Measurements from ENCODE around the gene DDX54.
A peak's percentile ranks its signal among the peaks of the same experiment; 100 is the strongest.

Gene DDX54

GRCh38 chr12:113185180-113186032, at the start of gene DDX54, which contains the start of gene RITA1:
DDX54 (minus strand) TSS chr12:113185478; CDS start chr12:113185451, 27 bp downstream.
RITA1 (plus strand) TSS chr12:113185721; CDS start chr12:113186747, 1,026 bp downstream.
- Mint-ChIP-seq H3K36me3 (peaks cover 32% of the 10 kb centered on the region), H3K27me3 (no peaks in the 10 kb centered on the region), H3K4me3 (peak within 1 kb of the TSS; percentile 92), H3K9me3 (no peaks in the 10 kb centered on the region), H3K4me1 (peaks cover 33% of the 10 kb centered on the region), H3K27ac (peak within 1 kb of the TSS; percentile 98)
- CTCF ChIA-PET, result interaction anchor here (0.7 to 1.8 kb wide), 4 partner anchors 11 to 273 kb away, joined by 3 to 6 read pairs (median 4); no protein-coding TSS in a partner anchor
- peak; percentile 82 for DNase-seq

DNA sequence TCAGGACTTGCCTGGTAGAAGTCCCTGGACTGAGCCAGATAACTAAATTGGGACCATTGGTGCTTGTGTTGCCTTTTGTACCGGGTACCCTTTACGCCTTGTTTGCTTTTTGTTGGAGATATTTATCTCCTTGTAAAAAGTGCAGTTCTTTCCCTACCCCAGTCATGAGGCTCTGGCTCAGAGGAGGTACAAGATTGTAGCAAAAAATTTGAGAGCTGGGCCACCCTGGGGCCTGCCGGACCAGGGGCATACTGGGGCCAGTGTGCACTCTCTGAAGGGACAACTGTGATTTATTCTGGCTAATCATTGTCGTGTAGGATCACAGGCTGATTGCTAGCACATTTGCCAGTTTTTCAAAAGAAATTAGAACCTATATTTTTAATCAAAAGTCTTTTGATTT, 49.2 kb upstream of the DDX54 start:
- peaks cover 45% of the 10 kb centered on the region for H3K4me1 Mint-ChIP-seq
- H3K36me3 Mint-ChIP-seq, result peaks cover 17% of the 10 kb centered on the region
- H3K9me3 Mint-ChIP-seq, result no peaks in the 10 kb centered on the region
- CTCF ChIA-PET, result interaction anchor here (3.6 kb wide), 1 partner anchor 12 kb away, joined by 20 read pairs; the partner anchor contains the start of gene TPCN1
- DNase-seq, result no peak
- no peaks in the 10 kb centered on the region for H3K27me3 Mint-ChIP-seq
- no peak overlapping the region for H3K27ac Mint-ChIP-seq
- H3K4me3 Mint-ChIP-seq, result no peak overlapping the region

GRCh38 chr12:113233967-113234366, 48.7 kb upstream of the DDX54 start:
- Mint-ChIP-seq H3K9me3 (no peaks in the 10 kb centered on the region), H3K27ac (no peak overlapping the region), H3K4me1 (peaks cover 50% of the 10 kb centered on the region), H3K27me3 (no peaks in the 10 kb centered on the region), H3K4me3 (no peak overlapping the region), H3K36me3 (peaks cover 17% of the 10 kb centered on the region)
- no peak for DNase-seq
- CTCF ChIA-PET, result interaction anchor here (1.3 to 3.6 kb wide), 2 partner anchors 11 to 39 kb away, joined by 4 to 20 read pairs; partner anchors contain the start of gene TPCN1

- CTCF ChIA-PET, result interaction anchor here (0.7 to 3.6 kb wide), 7 partner anchors 10 to 193 kb away, joined by 3 to 20 read pairs (median 3); partner anchors contain the start of genes SLC8B1 and TPCN1
- DNase-seq, result peak; percentile 81
- peak overlapping the region; percentile 81 for H3K27ac Mint-ChIP-seq
- peaks cover 59% of the 10 kb centered on the region for H3K4me1 Mint-ChIP-seq
- no peaks in the 10 kb centered on the region for H3K9me3 Mint-ChIP-seq
- no peaks in the 10 kb centered on the region for H3K27me3 Mint-ChIP-seq
- H3K4me3 Mint-ChIP-seq, result peak overlapping the region; percentile 49
- H3K36me3 Mint-ChIP-seq, result peaks cover 20% of the 10 kb centered on the region
Observed at GRCh38 chr12:113232840-113233585, 47.7 kb upstream of the DDX54 start.

DNA sequence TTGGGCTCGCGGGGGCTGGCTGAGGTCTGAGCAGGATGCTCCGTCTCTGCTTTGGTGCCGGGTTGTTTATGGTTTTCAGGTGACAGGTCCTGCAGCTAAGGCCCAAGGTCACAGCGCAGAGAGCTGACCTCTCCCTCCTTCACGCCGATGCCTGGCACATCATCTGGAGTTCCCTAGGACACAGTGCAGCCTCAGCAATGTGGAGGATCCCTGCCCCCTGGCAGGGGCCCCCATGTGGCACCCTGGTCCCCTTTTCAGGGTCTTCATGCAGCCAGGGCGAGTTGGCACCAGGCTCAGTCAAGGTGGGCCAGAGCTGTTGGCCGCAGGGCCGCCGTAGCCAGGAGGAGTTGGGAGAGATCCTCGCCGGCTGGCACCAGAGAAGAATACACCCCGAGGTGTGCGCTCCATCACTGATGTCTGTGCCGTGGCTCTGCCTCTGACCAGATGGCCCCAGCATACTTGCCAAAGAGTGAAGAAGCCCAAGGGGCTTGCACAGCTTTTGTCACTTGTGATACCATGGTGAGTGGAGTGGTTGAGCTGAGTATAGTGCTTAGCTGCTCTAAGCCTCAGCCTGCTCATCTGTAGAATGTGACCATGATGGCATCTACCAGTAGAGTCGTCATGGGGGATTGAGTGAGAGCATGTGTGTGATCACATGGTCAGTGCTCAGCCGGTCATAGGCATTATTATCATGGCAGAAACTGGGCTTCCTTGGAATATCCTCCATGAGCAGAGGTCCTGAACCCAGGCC, 47.0 kb upstream of the DDX54 start:
- H3K36me3 Mint-ChIP-seq, result peaks cover 25% of the 10 kb centered on the region
- no peak overlapping the region for H3K4me3 Mint-ChIP-seq
- H3K9me3 Mint-ChIP-seq, result no peaks in the 10 kb centered on the region
- H3K27me3 Mint-ChIP-seq, result no peaks in the 10 kb centered on the region
- CTCF ChIA-PET, result interaction anchor here (0.7 to 3.6 kb wide), 6 partner anchors 10 to 193 kb away, joined by 3 to 20 read pairs (median 3); partner anchors contain the start of genes SLC8B1 and TPCN1
- H3K4me1 Mint-ChIP-seq, result peaks cover 59% of the 10 kb centered on the region
- H3K27ac Mint-ChIP-seq, result peak overlapping the region; percentile 81
- no peak for DNase-seq

DNA sequence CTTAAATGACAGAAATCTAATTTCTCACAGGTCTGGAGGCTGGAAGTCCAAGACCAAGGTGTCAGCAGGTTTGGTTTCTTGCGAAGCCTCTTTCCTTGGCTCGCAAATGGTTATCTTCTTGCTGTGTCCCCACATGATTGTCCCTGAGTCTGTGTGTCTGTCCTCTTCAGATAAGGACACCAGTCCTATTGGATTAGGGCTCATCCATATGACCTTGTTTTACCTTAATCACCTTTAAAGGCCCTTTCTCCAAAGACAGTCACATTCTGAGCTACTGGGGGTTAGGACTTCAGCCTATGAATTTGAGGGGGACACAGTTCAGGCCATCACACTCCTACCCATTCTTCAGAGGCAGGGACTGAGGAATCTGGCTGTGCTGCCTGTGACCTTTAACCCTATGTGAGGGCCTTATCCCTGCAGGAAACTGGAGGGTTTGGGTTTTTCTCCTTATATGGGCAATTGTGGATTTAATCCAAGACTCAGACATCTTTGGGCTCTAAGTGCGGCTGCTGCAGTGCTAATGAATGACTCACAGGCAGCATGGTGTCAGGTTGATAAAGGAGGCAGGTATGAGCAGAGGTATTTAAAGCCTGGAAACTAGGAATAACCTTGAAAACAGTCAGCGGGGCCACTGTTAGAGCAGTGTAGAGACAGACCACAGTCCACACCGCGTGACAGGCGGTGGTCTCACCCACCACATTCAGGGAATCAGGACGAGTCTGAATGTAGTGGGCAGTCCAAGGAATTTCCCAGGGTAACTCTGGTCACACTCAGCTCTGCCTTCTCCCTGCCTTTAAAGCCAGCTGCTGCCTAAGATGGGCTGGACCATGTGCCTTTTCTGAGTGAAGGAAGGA, 46.2 kb upstream of the DDX54 start:
- H3K27ac Mint-ChIP-seq, result no peak overlapping the region
- no peak for DNase-seq

GRCh38 chr12:113230315-113231234, 45.3 kb upstream of the DDX54 start:
- no peak for DNase-seq
- Mint-ChIP-seq H3K4me3 (no peak overlapping the region), H3K9me3 (no peaks in the 10 kb centered on the region), H3K4me1 (peaks cover 59% of the 10 kb centered on the region), H3K27ac (peak overlapping the region; percentile 80), H3K36me3 (peaks cover 26% of the 10 kb centered on the region), H3K27me3 (no peaks in the 10 kb centered on the region)
- CTCF ChIA-PET, result interaction anchor here (0.9 to 3.6 kb wide), 3 partner anchors 8 to 23 kb away, joined by 3 to 20 read pairs (median 6); partner anchors contain the start of gene TPCN1

More for the DNA sequence above, 46.2 kb upstream of the DDX54 start:
- Mint-ChIP-seq H3K4me3 (no peak overlapping the region), H3K9me3 (no peaks in the 10 kb centered on the region), H3K4me1 (peaks cover 59% of the 10 kb centered on the region), H3K27me3 (no peaks in the 10 kb centered on the region), H3K36me3 (peaks cover 26% of the 10 kb centered on the region)
- CTCF ChIA-PET, result interaction anchor here (1.3 to 3.6 kb wide), 2 partner anchors 9 to 45 kb away, joined by 3 to 20 read pairs; partner anchors contain the start of gene TPCN1

DNA sequence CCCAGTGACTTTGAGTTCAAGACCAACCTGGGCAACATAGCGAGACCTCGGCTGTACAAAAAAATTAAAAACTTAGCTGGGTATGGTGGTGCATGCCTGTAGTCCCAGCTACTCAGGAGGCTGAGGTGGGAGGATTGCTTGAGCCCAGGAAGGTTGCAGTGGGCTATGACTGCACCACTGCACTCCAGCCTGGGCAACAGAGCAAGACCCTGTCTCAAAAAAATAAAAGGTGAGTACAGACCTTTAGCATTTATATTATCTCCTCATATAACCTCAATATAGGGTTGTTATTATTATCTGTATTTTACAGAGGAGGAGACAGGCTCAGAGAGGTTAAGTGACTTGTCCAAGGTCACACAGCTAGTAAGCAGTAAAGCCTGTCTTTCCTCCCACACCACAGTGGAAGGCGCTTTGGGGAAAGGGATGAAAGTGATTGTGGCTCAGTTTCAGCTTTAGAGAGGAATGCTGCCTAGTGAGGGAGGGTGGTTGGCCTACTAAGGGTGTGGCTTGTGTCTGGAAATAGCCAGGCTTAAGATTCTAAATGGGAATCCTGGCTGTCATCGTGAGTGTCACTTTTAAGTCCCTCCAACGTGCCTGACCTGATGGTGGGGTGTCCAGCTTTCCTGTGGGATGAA, 43.2 kb upstream of the DDX54 start:
- H3K4me1 Mint-ChIP-seq, result peaks cover 62% of the 10 kb centered on the region
- peaks cover 25% of the 10 kb centered on the region for H3K36me3 Mint-ChIP-seq
- DNase-seq, result no peak
- H3K9me3 Mint-ChIP-seq, result no peaks in the 10 kb centered on the region
- CTCF ChIA-PET, result interaction anchor here (1.8 kb wide), 1 partner anchor 21 kb away, joined by 6 read pairs; no protein-coding TSS in a partner anchor
- H3K27ac Mint-ChIP-seq, result no peak overlapping the region
- no peaks in the 10 kb centered on the region for H3K27me3 Mint-ChIP-seq
- H3K4me3 Mint-ChIP-seq, result no peak overlapping the region

DNA sequence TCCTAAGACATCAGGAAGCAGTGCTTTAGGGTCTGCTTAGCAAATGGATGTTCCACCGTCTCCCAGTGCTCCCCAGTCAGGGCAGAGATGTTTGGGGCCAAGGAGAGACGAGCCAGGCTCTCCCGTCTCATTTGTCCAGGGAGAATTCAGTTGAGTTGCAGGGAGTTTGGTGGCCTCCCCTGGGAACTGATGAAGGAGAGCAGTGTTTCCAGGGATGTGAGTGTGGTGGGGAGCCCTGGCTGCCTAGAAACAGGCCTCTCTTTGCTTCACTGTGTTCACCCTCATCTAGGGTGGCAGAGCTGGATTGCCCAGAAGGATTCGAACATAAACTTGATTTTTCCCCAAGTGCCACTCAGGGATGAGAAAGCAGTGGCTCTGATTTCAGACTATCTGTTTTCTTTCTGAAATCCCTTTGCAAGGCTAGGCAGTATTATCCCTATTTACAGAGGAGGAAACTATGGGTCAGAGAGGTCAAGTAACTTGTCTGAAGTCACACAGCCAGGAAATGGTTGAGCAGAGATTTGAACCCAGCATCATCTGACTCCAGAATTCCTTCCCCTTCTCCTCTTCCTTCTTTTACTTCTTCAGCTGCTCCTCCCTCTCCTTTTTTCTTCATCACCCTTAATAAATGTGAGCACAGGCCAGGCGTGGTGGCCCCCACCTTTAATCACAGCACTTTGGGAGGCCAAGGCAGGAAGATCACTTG, 42.6 kb upstream of the DDX54 start:
- H3K27me3 Mint-ChIP-seq, result no peaks in the 10 kb centered on the region
- CTCF ChIA-PET, result interaction anchor here (2.8 kb wide), 1 partner anchor 9 kb away, joined by 7 read pairs; no protein-coding TSS in a partner anchor
- no peak overlapping the region for H3K4me3 Mint-ChIP-seq
- H3K4me1 Mint-ChIP-seq, result peaks cover 62% of the 10 kb centered on the region
- no peak for DNase-seq
- H3K27ac Mint-ChIP-seq, result no peak overlapping the region
- peaks cover 20% of the 10 kb centered on the region for H3K36me3 Mint-ChIP-seq
- H3K9me3 Mint-ChIP-seq, result no peaks in the 10 kb centered on the region

- no peak for DNase-seq
- Mint-ChIP-seq H3K4me1 (peaks cover 62% of the 10 kb centered on the region), H3K27me3 (no peaks in the 10 kb centered on the region), H3K27ac (no peak overlapping the region), H3K36me3 (peaks cover 20% of the 10 kb centered on the region), H3K9me3 (no peaks in the 10 kb centered on the region), H3K4me3 (no peak overlapping the region)
- CTCF ChIA-PET, result interaction anchor here (2.8 kb wide), 1 partner anchor 10 kb away, joined by 7 read pairs; no protein-coding TSS in a partner anchor
Observed at GRCh38 chr12:113226696-113227568, 41.7 kb upstream of the DDX54 start.
